H9 (cell line): ENCODE measurements around the gene RHOH. TPM values are rescaled to one million over a fixed set of nuclear protein-coding genes. Genes with fewer than 3 reads are reported as not detected.

Experiments used
- DNase-seq: peaks from one replicate; pipeline ENCODE4 v3.0.0-alpha.2; 2017
- H2AFZ ChIP-seq: one replicate; pipeline ENCODE4 v1.6.1; 2013; ENCODE audit warnings: mild to moderate bottlenecking, low read length, control low read depth, moderate library complexity
- H2AK5ac ChIP-seq: 2 replicates; pipeline ENCODE4 v1.6.1; 2013; ENCODE audit warnings: low read length, control low read depth, mixed read lengths; ENCODE audit not compliant: insufficient read length
- H2BK120ac ChIP-seq: one replicate; pipeline ENCODE4 v1.6.1; 2013; ENCODE audit warnings: low read depth, mild to moderate bottlenecking, low read length, control low read depth, inconsistent platforms; ENCODE audit not compliant: poor library complexity, severe bottlenecking
- H2BK12ac ChIP-seq: 2 replicates; pipeline ENCODE4 v1.6.1; 2013; ENCODE audit warnings: low read length, control low read depth, mixed read lengths, low read depth; ENCODE audit not compliant: insufficient read length
- H2BK15ac ChIP-seq: 2 replicates; pipeline ENCODE4 v1.6.1; 2013; ENCODE audit warnings: low read depth, low read length, control low read depth
- H2BK20ac ChIP-seq: one replicate; pipeline ENCODE4 v1.6.1; 2013; ENCODE audit warnings: low read depth, mild to moderate bottlenecking, low read length, control low read depth, inconsistent platforms; ENCODE audit not compliant: poor library complexity, severe bottlenecking
- H2BK5ac ChIP-seq: 2 replicates; pipeline ENCODE4 v1.6.1; 2013; ENCODE audit warnings: low read length, control low read depth, mixed read lengths; ENCODE audit not compliant: insufficient read length
- H3K14ac ChIP-seq: 2 replicates; pipeline ENCODE4 v1.6.1; 2013; ENCODE audit warnings: low read length, control low read depth; ENCODE audit not compliant: insufficient read depth
- H3K18ac ChIP-seq: 2 replicates; pipeline ENCODE4 v1.6.1; 2013; ENCODE audit warnings: low read depth, mild to moderate bottlenecking, mixed read lengths, low read length, control low read depth; ENCODE audit not compliant: insufficient read length
- H3K23ac ChIP-seq: 2 replicates; pipeline ENCODE4 v1.6.1; 2013; ENCODE audit warnings: low read length, control low read depth, mixed read lengths, low read depth; ENCODE audit not compliant: insufficient read length
- H3K23me2 ChIP-seq: 2 replicates; pipeline ENCODE4 v1.6.1; 2013; ENCODE audit warnings: low read depth, mild to moderate bottlenecking, mixed read lengths, low read length, control low read depth; ENCODE audit not compliant: insufficient read length, poor library complexity, severe bottlenecking
- H3K27ac ChIP-seq: 2 replicates; pipeline ENCODE4 v1.5.1; 2013; ENCODE audit warnings: low read length, control low read depth, mixed read lengths, low read depth; ENCODE audit not compliant: insufficient read length
- H3K27me3 ChIP-seq: 2 replicates; pipeline ENCODE4 v1.6.1; 2013; ENCODE audit warnings: low read length, control low read depth, inconsistent platforms; ENCODE audit not compliant: insufficient read depth
- H3K4ac ChIP-seq: 2 replicates; pipeline ENCODE4 v1.6.1; 2013; ENCODE audit warnings: low read depth, mild to moderate bottlenecking, control low read depth, inconsistent platforms, low read length, moderate library complexity
- H3K4me1 ChIP-seq: 2 replicates; pipeline ENCODE4 v1.6.1; 2013; ENCODE audit warnings: low read length, control low read depth, inconsistent platforms; ENCODE audit not compliant: insufficient read depth
- H3K4me2 ChIP-seq: 2 replicates; pipeline ENCODE4 v1.6.1; 2013; ENCODE audit warnings: low read length, control low read depth, mixed read lengths; ENCODE audit not compliant: insufficient read length, insufficient read depth
- H3K56ac ChIP-seq: 2 replicates; pipeline ENCODE4 v1.6.1; 2013; ENCODE audit warnings: low read depth, mild to moderate bottlenecking, mixed read lengths, low read length, control low read depth; ENCODE audit not compliant: insufficient read length
- H3K79me1 ChIP-seq: 2 replicates; pipeline ENCODE4 v1.6.1; 2013; ENCODE audit warnings: low read depth, mild to moderate bottlenecking, moderate library complexity, low read length, control low read depth, inconsistent platforms; ENCODE audit not compliant: insufficient read depth, poor library complexity, severe bottlenecking
- H3K79me2 ChIP-seq: 2 replicates; pipeline ENCODE4 v1.6.1; 2013; ENCODE audit warnings: low read length, control low read depth, inconsistent platforms; ENCODE audit not compliant: insufficient read depth
- H3K9ac ChIP-seq: 2 replicates; pipeline ENCODE4 v1.6.1; 2013; ENCODE audit warnings: low read length, control low read depth, mixed read lengths; ENCODE audit not compliant: insufficient read length; ENCODE audit errors: extremely low read depth
- H3K9me3 ChIP-seq: one replicate; pipeline ENCODE4 v1.6.1; 2013; ENCODE audit warnings: low read depth, low read length, inconsistent platforms; ENCODE audit not compliant: control insufficient read depth
- H3T11ph ChIP-seq: one replicate; pipeline ENCODE4 v1.6.1; 2013; ENCODE audit warnings: mild to moderate bottlenecking, low read length, control low read depth, inconsistent platforms
- H4K20me1 ChIP-seq: one replicate; pipeline ENCODE4 v1.6.1; 2013; ENCODE audit not compliant: control insufficient read depth, insufficient read length, insufficient read depth
- H4K5ac ChIP-seq: 2 replicates; pipeline ENCODE4 v1.6.1; 2013; ENCODE audit warnings: low read depth, mild to moderate bottlenecking, mixed read lengths, low read length, control low read depth; ENCODE audit not compliant: insufficient read length
- H4K8ac ChIP-seq: replicated peaks from 2 replicates; pipeline ENCODE4 v1.6.1; 2013; ENCODE audit warnings: low read length, control low read depth, mixed read lengths, low read depth; ENCODE audit not compliant: insufficient read length
- H4K91ac ChIP-seq: 2 replicates; pipeline ENCODE4 v1.6.1; 2013; ENCODE audit warnings: low read depth, mild to moderate bottlenecking, moderate library complexity, mixed read lengths, low read length, control low read depth; ENCODE audit not compliant: insufficient read length
- H3K27ac Mint-ChIP-seq, 3 experiments: 2 replicates in 2 of 3; 3 replicates in 1 of 3; pipeline ENCODE4 v1.8.0; 2020 to 2021; ENCODE audit warnings: mixed read lengths in 3 of 3, mild to moderate bottlenecking in 1 of 3, moderate library complexity in 1 of 3
- H3K27me3 Mint-ChIP-seq: 2 replicates; pipeline ENCODE4 v1.8.0; 2021; ENCODE audit warnings: low read depth, mild to moderate bottlenecking, moderate library complexity, mixed read lengths
- H3K36me3 Mint-ChIP-seq, 3 experiments: 2 replicates in 2 of 3; 3 replicates in 1 of 3; pipeline ENCODE4 v1.8.0; 2020 to 2021; ENCODE audit warnings: low read depth in 3 of 3, mixed read lengths in 3 of 3; ENCODE audit not compliant: insufficient read depth in 1 of 3
- H3K4me1 Mint-ChIP-seq, 2 experiments: 2 replicates each; pipeline ENCODE4 v1.8.0; 2020; ENCODE audit warnings: mixed read lengths in 2 of 2
- H3K4me3 Mint-ChIP-seq, 2 experiments: 2 replicates in 1 of 2; 3 replicates in 1 of 2; pipeline ENCODE4 v1.8.0; 2020 to 2021; ENCODE audit warnings: mild to moderate bottlenecking in 2 of 2, mixed read lengths in 2 of 2, moderate library complexity in 1 of 2
- H3K9me3 Mint-ChIP-seq, 2 experiments: 2 replicates in 1 of 2; 3 replicates in 1 of 2; pipeline ENCODE4 v1.8.0; 2020; ENCODE audit warnings: mild to moderate bottlenecking in 2 of 2, mixed read lengths in 2 of 2, moderate library complexity in 1 of 2
- total RNA-seq: library from RNA; stranded (reverse); gene quantifications from 2 replicates; pipeline ENCODE4 v1.2.1, GENCODE V29; 2021
- TF ChIP-seq, protein P1 (sequence below): fragments of 200-600 bp; sonication (generic); conservative IDR thresholded peaks from 3 replicates; pipeline ENCODE4 v1.8.0; 2021; ENCODE audit warnings: antibody characterized with exemption, mild to moderate bottlenecking

The RHOH gene
- total RNA-seq, 1 experiment from 2014 or later, result 7.1 TPM

DNA sequence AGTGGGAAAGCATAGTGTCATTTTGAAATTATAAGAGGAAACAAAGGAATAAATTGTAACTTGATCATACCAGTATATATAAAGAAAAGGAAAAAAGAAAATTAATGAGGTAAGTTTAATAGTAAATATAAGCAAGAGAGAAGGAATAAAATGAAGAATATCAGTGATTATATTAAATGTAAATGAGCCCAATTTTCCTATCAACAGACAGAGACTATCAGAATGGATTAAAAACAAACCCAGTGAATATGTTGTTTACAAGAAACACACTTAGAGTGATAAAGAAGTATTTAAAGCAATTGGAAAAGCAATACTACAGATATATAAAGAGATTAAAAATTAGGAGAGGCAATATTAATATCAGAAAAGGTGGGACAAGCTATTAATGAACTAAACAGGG is 28.8 kb upstream of the RHOH start:
- Histone ChIP-seq H4K20me1 (no peaks in the 10 kb centered on the region), H3K4me1 (no peaks in the 10 kb centered on the region), H3K9me3 (no peaks in the 10 kb centered on the region), H3K4me2 (no peak overlapping the region), H2AK5ac (no peak overlapping the region), H3K9ac (no peak overlapping the region), H2BK15ac (no peak overlapping the region), H4K8ac (no peak overlapping the region), H2AFZ (no peak overlapping the region), H3K56ac (no peak overlapping the region), H3T11ph (no peak overlapping the region), H3K23me2 (no peaks in the 10 kb centered on the region), H2BK20ac (no peak overlapping the region), H3K79me1 (no peaks in the 10 kb centered on the region), H3K14ac (no peak overlapping the region), H2BK12ac (no peak overlapping the region), H3K4ac (no peak overlapping the region), H2BK120ac (no peak overlapping the region), H3K18ac (no peak overlapping the region), H4K5ac (no peak overlapping the region), H3K23ac (no peak overlapping the region), H2BK5ac (no peak overlapping the region), H3K27me3 (no peaks in the 10 kb centered on the region), H3K79me2 (no peaks in the 10 kb centered on the region), H4K91ac (no peak overlapping the region), H3K27ac (no peak overlapping the region)
- no peak overlapping the region for H3K27ac Mint-ChIP-seq
- no peak for DNase-seq
- H3K27me3 Mint-ChIP-seq, result no peaks in the 10 kb centered on the region
- H3K4me3 Mint-ChIP-seq, result no peak overlapping the region
- peaks cover 8 to 12% (median 8%) of the 10 kb centered on the region in 3 experiments for H3K36me3 Mint-ChIP-seq
- TF ChIP-seq, protein P1, sequence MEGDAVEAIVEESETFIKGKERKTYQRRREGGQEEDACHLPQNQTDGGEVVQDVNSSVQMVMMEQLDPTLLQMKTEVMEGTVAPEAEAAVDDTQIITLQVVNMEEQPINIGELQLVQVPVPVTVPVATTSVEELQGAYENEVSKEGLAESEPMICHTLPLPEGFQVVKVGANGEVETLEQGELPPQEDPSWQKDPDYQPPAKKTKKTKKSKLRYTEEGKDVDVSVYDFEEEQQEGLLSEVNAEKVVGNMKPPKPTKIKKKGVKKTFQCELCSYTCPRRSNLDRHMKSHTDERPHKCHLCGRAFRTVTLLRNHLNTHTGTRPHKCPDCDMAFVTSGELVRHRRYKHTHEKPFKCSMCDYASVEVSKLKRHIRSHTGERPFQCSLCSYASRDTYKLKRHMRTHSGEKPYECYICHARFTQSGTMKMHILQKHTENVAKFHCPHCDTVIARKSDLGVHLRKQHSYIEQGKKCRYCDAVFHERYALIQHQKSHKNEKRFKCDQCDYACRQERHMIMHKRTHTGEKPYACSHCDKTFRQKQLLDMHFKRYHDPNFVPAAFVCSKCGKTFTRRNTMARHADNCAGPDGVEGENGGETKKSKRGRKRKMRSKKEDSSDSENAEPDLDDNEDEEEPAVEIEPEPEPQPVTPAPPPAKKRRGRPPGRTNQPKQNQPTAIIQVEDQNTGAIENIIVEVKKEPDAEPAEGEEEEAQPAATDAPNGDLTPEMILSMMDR, result no peak
- H3K4me1 Mint-ChIP-seq, result peaks cover 5 to 23% of the 10 kb centered on the region in 2 experiments
- peaks cover 4 to 9% of the 10 kb centered on the region in 2 experiments; a peak in 3 of 5 replicates for H3K9me3 Mint-ChIP-seq
